KMS-11 (cell line): ENCODE data around the gene SLITRK1.

Experiments used
- H2AFZ ChIP-seq: fragments of 200-600 bp; sonication (generic); 2 replicates; pipeline ENCODE4 v1.6.1; 2016; ENCODE audit warnings: antibody characterized with exemption, mixed run types, low read depth
- H3K27ac ChIP-seq: fragments of 200-600 bp; sonication (generic); 2 replicates; pipeline ENCODE4 v1.6.1; 2016; ENCODE audit warnings: mild to moderate bottlenecking, mixed run types
- H3K27me3 ChIP-seq: fragments of 200-600 bp; sonication (generic); 2 replicates; pipeline ENCODE4 v1.6.1; 2017; ENCODE audit warnings: mild to moderate bottlenecking, low read depth, mixed run types, moderate library complexity; ENCODE audit not compliant: insufficient read depth
- H3K36me3 ChIP-seq: fragments of 200-600 bp; sonication (generic); 2 replicates; pipeline ENCODE4 v1.6.1; 2017; ENCODE audit warnings: mild to moderate bottlenecking, mixed run types; ENCODE audit not compliant: insufficient read depth
- H3K4me1 ChIP-seq: fragments of 200-600 bp; sonication (generic); 2 replicates; pipeline ENCODE4 v1.6.1; 2016; ENCODE audit warnings: mild to moderate bottlenecking, low read depth, mixed run types; ENCODE audit not compliant: poor library complexity, severe bottlenecking
- H3K4me2 ChIP-seq: fragments of 200-600 bp; sonication (generic); 2 replicates; pipeline ENCODE4 v1.7.0; 2016; ENCODE audit warnings: mild to moderate bottlenecking, mixed run types
- H3K4me3 ChIP-seq: fragments of 200-600 bp; sonication (generic); IDR thresholded peaks from 2 replicates; pipeline ENCODE4 v1.6.1; 2017; ENCODE audit warnings: low read depth, low read length, mixed read lengths; ENCODE audit not compliant: insufficient read depth
- H3K79me2 ChIP-seq: fragments of 200-600 bp; sonication (generic); 2 replicates; pipeline ENCODE4 v1.6.1; 2016; ENCODE audit warnings: low read depth, mixed run types; ENCODE audit not compliant: insufficient read depth
- H3K9ac ChIP-seq: fragments of 200-600 bp; sonication (generic); 2 replicates; pipeline ENCODE4 v1.6.1; 2016; ENCODE audit warnings: mild to moderate bottlenecking, mixed run types
- H4K20me1 ChIP-seq: fragments of 200-600 bp; sonication (generic); 2 replicates; pipeline ENCODE4 v1.6.1; 2016; ENCODE audit warnings: mild to moderate bottlenecking, mixed run types; ENCODE audit not compliant: insufficient read depth
- TF ChIP-seq, protein P1 (sequence below): fragments of 200-600 bp; sonication (generic); conservative IDR thresholded peaks from 2 replicates; pipeline ENCODE4 v1.6.1; 2017; ENCODE audit warnings: low read depth, mild to moderate bottlenecking, antibody characterized with exemption, low read length, moderate library complexity, mixed read lengths

Gene SLITRK1, protein sequence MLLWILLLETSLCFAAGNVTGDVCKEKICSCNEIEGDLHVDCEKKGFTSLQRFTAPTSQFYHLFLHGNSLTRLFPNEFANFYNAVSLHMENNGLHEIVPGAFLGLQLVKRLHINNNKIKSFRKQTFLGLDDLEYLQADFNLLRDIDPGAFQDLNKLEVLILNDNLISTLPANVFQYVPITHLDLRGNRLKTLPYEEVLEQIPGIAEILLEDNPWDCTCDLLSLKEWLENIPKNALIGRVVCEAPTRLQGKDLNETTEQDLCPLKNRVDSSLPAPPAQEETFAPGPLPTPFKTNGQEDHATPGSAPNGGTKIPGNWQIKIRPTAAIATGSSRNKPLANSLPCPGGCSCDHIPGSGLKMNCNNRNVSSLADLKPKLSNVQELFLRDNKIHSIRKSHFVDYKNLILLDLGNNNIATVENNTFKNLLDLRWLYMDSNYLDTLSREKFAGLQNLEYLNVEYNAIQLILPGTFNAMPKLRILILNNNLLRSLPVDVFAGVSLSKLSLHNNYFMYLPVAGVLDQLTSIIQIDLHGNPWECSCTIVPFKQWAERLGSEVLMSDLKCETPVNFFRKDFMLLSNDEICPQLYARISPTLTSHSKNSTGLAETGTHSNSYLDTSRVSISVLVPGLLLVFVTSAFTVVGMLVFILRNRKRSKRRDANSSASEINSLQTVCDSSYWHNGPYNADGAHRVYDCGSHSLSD

DNA sequence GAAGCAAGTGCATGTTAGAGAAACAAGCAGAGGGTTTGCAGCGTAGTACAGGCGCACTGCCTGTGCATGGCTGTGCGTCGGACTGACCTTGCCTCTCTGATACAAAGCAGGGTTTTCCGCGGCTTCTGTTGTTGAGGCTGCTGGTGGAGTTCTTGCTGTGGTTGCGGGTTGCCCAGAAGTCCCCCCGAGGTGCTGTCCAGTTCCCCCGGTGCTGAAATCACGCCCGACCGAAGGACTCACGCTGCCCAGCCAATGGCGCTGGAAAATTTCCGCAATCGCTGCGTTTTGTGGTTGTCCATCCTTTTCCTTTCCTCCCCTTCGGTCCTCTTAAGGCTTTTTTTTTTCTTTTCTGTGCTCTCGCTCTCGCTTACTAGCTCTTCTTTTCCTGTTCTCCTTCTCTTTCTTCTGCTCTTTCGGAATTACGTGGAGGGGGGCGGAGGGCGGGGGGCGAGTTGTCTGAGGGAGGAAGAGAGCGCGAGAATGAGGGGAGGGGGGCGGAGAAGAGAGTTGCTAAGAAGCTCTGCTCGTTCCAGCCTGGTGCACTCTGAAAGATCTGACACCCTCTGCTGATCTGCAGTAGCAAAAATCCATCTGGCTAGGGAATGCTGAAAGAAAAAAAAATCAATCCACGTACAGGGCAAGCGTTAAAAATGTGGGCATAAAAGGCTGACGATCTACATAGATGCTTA, at the start of gene SLITRK1:
Gene SLITRK1, minus strand, starts transcription at position 558 of the 689 bp plus-strand sequence. CDS start 967 bp downstream, outside the sequence.
- Histone ChIP-seq H3K27ac (no peak within 1 kb of the TSS), H2AFZ (no peak within 1 kb of the TSS), H3K4me1 (peaks cover 1% of the 10 kb centered on the region), H3K4me2 (no peak within 1 kb of the TSS), H3K79me2 (no peaks in the 10 kb centered on the region), H3K36me3 (no peaks in the 10 kb centered on the region), H3K9ac (no peak within 1 kb of the TSS), H4K20me1 (no peaks in the 10 kb centered on the region), H3K4me3 (no peak within 1 kb of the TSS), H3K27me3 (no peaks in the 10 kb centered on the region)
- TF ChIP-seq, protein P1, sequence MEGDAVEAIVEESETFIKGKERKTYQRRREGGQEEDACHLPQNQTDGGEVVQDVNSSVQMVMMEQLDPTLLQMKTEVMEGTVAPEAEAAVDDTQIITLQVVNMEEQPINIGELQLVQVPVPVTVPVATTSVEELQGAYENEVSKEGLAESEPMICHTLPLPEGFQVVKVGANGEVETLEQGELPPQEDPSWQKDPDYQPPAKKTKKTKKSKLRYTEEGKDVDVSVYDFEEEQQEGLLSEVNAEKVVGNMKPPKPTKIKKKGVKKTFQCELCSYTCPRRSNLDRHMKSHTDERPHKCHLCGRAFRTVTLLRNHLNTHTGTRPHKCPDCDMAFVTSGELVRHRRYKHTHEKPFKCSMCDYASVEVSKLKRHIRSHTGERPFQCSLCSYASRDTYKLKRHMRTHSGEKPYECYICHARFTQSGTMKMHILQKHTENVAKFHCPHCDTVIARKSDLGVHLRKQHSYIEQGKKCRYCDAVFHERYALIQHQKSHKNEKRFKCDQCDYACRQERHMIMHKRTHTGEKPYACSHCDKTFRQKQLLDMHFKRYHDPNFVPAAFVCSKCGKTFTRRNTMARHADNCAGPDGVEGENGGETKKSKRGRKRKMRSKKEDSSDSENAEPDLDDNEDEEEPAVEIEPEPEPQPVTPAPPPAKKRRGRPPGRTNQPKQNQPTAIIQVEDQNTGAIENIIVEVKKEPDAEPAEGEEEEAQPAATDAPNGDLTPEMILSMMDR = no peak

DNA sequence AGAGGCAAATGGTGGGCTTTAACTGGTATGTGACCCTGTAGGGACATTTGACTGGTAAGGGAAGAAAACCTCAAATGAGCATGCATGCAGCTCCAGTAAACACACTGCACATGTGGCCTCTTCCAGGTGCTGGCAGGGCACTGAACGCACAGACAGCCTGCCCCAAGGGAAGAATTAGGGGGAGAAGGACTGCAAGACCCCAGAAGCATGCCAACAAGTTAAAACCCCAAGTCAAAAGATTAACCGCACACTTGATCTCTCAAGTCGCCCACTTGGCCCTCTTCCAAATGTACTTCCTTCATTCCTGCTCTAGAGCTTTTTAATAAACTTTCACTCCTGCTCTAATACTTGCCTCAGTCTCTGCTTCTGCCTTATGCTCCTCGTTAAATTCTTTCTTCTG, 46.9 kb upstream of the SLITRK1 start:
- H3K4me2 ChIP-seq = no peak overlapping the region
- no peaks in the 10 kb centered on the region for H3K79me2 ChIP-seq
- no peak overlapping the region for H3K9ac ChIP-seq
- H3K36me3 ChIP-seq = no peaks in the 10 kb centered on the region
- no peak overlapping the region for H3K27ac ChIP-seq
- H3K4me1 ChIP-seq = no peaks in the 10 kb centered on the region
- H3K27me3 ChIP-seq = no peaks in the 10 kb centered on the region
- no peaks in the 10 kb centered on the region for H4K20me1 ChIP-seq
- TF ChIP-seq, protein P1 = no peak
- no peak overlapping the region for H2AFZ ChIP-seq
- no peak overlapping the region for H3K4me3 ChIP-seq

DNA sequence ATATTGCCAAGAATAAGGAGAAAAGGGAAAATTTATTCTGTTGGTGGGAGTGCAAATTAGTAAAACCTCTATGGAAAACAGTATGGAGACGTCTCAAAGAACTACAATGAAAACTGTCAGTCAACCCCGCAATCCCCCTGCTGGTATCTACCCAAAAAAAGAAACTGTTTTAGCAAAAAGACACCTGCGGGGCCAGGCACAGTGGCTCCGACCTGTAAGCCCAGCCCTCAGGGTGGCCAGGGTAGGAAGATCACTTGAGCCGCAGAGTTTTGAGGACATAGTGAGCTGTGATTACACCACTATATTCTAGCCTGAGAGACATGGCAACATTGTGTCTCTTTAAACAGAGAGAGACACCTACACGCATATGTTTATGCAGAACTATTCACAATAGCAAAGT, 37.5 kb upstream of the SLITRK1 start:
- H3K9ac ChIP-seq = no peak overlapping the region
- H3K36me3 ChIP-seq = no peaks in the 10 kb centered on the region
- H4K20me1 ChIP-seq = no peaks in the 10 kb centered on the region
- H3K4me1 ChIP-seq = no peaks in the 10 kb centered on the region
- no peak overlapping the region for H3K27ac ChIP-seq
- no peak overlapping the region for H3K4me2 ChIP-seq
- no peaks in the 10 kb centered on the region for H3K27me3 ChIP-seq
- H3K79me2 ChIP-seq = no peaks in the 10 kb centered on the region
- H3K4me3 ChIP-seq = no peak overlapping the region
- H2AFZ ChIP-seq = no peak overlapping the region
- TF ChIP-seq, protein P1 = no peak

DNA sequence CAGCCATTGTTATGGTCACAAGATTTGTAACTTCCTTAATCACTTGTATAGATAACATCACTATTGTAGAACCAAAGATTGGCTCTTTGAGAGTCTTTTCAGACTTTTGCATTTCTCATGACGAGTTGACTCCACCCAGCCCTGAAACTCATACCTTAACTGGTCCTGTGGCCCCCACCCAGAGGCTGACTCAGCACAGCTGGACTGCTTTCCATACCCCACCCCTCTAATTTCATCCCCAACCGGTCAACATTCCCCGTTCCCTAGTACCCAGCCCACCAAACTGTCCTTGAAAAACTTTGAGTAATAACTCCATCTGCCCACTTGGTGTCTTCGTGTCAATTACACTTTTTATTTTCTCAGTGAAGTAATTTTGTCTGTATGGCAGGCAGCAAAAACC, 32.1 kb upstream of the SLITRK1 start:
- H3K36me3 ChIP-seq = no peaks in the 10 kb centered on the region
- TF ChIP-seq, protein P1 = no peak
- no peak overlapping the region for H3K9ac ChIP-seq
- no peaks in the 10 kb centered on the region for H3K27me3 ChIP-seq
- no peak overlapping the region for H3K4me3 ChIP-seq
- no peaks in the 10 kb centered on the region for H4K20me1 ChIP-seq
- H3K79me2 ChIP-seq = no peaks in the 10 kb centered on the region
- H3K4me2 ChIP-seq = no peak overlapping the region
- H2AFZ ChIP-seq = no peak overlapping the region
- H3K4me1 ChIP-seq = no peaks in the 10 kb centered on the region
- no peak overlapping the region for H3K27ac ChIP-seq
